WERI-Rb-1 (cell line): ENCODE results near the gene IFT57.

Experiments
- DNase-seq: peaks from one replicate; pipeline ENCODE4 v3.0.0-alpha.2; 2020
- H3K27ac ChIP-seq: fragments of 250-450 bp; sonication (Bioruptor Pico); 2 replicates; pipeline ENCODE4 v1.5.1; 2020; ENCODE audit warnings: mild to moderate bottlenecking, moderate library complexity
- H3K27me3 ChIP-seq: fragments of 250-450 bp; sonication (Bioruptor Pico); 2 replicates; pipeline ENCODE4 v1.5.1; 2021; ENCODE audit warnings: mild to moderate bottlenecking, low read depth, moderate library complexity; ENCODE audit not compliant: insufficient read depth, severe bottlenecking
- H3K36me3 ChIP-seq: fragments of 250-450 bp; sonication (Bioruptor Pico); 2 replicates; pipeline ENCODE4 v1.5.1; 2020; ENCODE audit warnings: mild to moderate bottlenecking, moderate library complexity
- H3K4me3 ChIP-seq: 2 replicates; pipeline ENCODE4 v1.5.1; 2011; ENCODE audit warnings: low read depth, mild to moderate bottlenecking, control low read depth, low read length
- H3K9me3 ChIP-seq: fragments of 250-450 bp; sonication (Bioruptor Pico); 2 replicates; pipeline ENCODE4 v1.5.1; 2021; ENCODE audit warnings: mild to moderate bottlenecking, moderate library complexity; ENCODE audit not compliant: severe bottlenecking
- TF ChIP-seq, protein P1 (sequence below): IDR thresholded peaks from 2 replicates; pipeline ENCODE4 v1.5.1; 2011; ENCODE audit warnings: low read depth, mild to moderate bottlenecking, control low read depth, inconsistent platforms, low read length

Gene IFT57

DNA sequence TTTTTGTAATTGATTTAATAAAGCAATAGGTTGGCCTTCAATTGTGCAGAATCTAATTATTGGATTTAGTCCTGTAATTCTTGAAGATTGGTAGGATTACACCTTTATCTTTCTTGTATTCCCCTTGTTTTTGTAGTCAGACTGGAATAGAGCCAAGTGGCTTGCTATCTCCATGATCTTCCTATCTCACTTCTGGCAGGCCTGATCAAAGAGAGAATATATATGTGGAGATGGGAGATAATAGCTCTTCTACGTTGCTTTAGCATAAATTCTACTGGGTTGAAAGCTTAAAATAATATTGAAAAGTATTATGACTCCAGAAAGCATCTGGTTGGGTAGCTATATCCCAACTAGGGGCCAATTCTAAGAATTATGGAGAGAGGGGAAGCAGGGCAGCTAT lies 16.9 kb upstream of the IFT57 start:
- H3K27me3 ChIP-seq = no peaks in the 10 kb centered on the region
- TF ChIP-seq, protein P1, sequence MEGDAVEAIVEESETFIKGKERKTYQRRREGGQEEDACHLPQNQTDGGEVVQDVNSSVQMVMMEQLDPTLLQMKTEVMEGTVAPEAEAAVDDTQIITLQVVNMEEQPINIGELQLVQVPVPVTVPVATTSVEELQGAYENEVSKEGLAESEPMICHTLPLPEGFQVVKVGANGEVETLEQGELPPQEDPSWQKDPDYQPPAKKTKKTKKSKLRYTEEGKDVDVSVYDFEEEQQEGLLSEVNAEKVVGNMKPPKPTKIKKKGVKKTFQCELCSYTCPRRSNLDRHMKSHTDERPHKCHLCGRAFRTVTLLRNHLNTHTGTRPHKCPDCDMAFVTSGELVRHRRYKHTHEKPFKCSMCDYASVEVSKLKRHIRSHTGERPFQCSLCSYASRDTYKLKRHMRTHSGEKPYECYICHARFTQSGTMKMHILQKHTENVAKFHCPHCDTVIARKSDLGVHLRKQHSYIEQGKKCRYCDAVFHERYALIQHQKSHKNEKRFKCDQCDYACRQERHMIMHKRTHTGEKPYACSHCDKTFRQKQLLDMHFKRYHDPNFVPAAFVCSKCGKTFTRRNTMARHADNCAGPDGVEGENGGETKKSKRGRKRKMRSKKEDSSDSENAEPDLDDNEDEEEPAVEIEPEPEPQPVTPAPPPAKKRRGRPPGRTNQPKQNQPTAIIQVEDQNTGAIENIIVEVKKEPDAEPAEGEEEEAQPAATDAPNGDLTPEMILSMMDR = no peak
- H3K9me3 ChIP-seq = no peaks in the 10 kb centered on the region
- H3K27ac ChIP-seq = no peak overlapping the region
- no peak overlapping the region for H3K4me3 ChIP-seq
- no peaks in the 10 kb centered on the region for H3K36me3 ChIP-seq
- DNase-seq = no peak

DNA sequence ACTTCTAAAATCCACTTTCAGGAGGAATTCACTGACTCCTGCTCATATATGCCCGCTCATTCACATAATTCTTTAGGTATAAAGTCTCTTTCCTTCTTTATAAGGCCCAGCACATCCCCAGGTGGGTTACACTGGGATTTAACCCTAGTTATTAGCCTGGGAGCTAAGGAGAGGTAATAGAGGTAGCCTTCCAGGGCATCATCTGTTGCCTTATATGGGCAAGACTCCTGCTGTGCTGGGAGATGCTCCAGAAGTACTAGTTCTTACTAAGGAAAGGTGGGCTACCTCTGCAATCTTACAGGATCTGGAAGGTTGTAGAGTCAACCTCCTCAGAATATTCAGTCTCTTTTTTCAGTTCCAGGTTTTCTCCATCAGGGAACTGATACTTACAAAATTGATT lies 13.1 kb upstream of the IFT57 start:
- H3K4me3 ChIP-seq = no peak overlapping the region
- TF ChIP-seq, protein P1 = no peak
- H3K27ac ChIP-seq = no peak overlapping the region
- no peaks in the 10 kb centered on the region for H3K9me3 ChIP-seq
- no peak for DNase-seq
- no peaks in the 10 kb centered on the region for H3K36me3 ChIP-seq
- no peaks in the 10 kb centered on the region for H3K27me3 ChIP-seq

DNA sequence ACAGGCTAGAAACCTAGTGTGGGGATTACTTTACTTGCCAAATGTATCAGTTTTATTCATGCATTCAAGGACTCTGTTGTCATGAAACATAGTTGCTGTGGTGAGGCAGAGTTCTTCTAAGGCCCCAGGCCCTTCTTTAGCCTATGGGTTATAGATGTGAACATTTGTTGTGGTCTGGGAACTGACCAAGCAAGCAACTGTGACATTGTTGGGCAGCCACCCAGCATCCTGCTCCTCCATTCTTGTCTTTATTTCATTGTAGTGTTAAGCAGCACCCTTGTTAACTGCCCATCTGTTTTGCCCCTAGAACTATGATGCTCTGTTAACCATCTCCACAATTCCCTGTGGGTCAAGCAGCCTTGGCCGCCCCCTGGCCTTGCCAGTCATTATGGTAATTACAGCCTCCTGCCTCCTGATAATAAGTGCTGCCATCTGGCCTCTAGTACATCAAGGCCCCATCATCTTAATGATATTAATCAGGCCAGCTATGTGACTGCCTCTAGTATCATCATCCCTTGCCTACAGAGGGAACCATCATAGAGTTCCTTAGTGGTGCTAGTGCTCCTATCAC lies 12.2 kb upstream of the IFT57 start:
- TF ChIP-seq, protein P1 = no peak
- no peak overlapping the region for H3K4me3 ChIP-seq
- H3K9me3 ChIP-seq = no peaks in the 10 kb centered on the region
- H3K27ac ChIP-seq = peak overlapping the region; percentile 47
- DNase-seq = peak; percentile 76
- H3K36me3 ChIP-seq = no peaks in the 10 kb centered on the region
- H3K27me3 ChIP-seq = no peaks in the 10 kb centered on the region

DNA sequence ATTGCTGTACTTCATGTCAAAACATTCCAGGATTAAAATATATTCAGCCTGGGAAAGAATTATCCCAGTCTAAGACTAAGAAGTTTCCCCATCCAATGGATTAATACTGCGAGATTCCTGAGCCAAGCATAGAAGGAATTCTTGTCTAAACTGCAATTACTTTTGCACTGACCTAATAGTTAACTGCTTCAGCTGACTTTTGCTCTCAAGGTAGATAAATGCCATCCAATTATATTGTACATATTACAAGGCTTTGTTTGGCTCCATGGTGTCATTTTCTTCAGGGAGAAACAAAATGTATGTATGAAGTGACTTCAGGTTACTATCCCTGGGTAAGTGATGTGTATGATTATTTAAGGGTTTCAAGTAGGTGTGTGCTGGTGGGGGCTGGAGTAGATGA lies 6.1 kb upstream of the IFT57 start:
- Histone ChIP-seq H3K27me3 (no peaks in the 10 kb centered on the region), H3K9me3 (no peaks in the 10 kb centered on the region), H3K4me3 (no peak overlapping the region), H3K27ac (no peak overlapping the region), H3K36me3 (no peaks in the 10 kb centered on the region)
- TF ChIP-seq, protein P1 = no peak
- no peak for DNase-seq

DNA sequence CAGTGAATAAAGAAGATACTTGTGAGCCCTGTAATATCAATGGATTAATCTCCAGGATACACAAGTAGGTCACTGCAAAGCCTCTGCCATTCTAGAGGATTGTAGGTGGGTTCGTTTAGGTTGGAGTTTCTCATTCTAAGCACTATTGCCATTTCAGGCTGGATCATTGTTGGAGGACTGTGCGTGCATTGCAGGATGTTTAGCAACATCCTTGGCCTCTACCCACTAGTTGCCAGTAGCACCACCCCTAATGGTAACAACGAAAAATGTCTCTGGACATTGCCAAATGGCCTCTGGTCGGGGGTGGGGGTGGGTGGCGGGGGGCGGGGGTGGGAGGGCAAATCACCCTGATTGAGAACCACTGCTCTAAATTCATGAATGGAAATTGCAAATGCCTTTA lies 4.9 kb upstream of the IFT57 start:
- Histone ChIP-seq H3K9me3 (no peaks in the 10 kb centered on the region), H3K27ac (no peak overlapping the region), H3K27me3 (no peaks in the 10 kb centered on the region), H3K36me3 (no peaks in the 10 kb centered on the region), H3K4me3 (no peak overlapping the region)
- no peak for DNase-seq
- TF ChIP-seq, protein P1 = no peak

DNA sequence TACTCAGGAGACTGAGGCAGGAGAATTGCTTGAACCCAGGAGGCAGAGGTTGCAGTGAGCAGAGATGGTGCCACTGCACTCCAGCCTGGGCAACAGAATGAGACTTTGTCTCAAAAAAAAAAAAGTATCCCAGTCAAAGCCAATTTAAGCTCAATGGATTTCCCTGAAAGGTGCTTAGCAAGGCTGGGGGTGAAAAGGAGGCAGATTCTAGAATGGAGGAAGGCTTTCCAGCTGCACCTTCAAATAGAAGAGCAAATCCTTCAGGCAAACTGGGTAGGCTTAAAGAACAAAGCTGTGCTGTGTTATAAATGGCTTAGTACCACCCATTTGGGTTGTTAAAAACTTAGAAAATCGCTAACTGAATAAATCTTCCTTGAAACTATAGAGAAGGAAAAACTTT lies 3.0 kb upstream of the IFT57 start:
- no peaks in the 10 kb centered on the region for H3K27me3 ChIP-seq
- no peaks in the 10 kb centered on the region for H3K9me3 ChIP-seq
- TF ChIP-seq, protein P1 = no peak
- peak overlapping the region; percentile 34 for H3K27ac ChIP-seq
- no peaks in the 10 kb centered on the region for H3K36me3 ChIP-seq
- no peak overlapping the region for H3K4me3 ChIP-seq
- peak; percentile 58 for DNase-seq
